Right lobe of liver (tissue), 6 donors: Measurements from ENCODE around the gene PCCA. TPM values are rescaled to one million over a fixed set of nuclear protein-coding genes. Genes with fewer than 3 reads are reported as not detected.
A peak's percentile ranks its signal among the peaks of the same experiment; 100 is the strongest.

ENCODE experiments used
- ATAC-seq, 4 donors: fragments of 200-7000 bp; cut with Tn5 transposase; one replicate each; pipeline ENCODE4 v1.9.1; 2020; ENCODE audit warnings: mild to moderate bottlenecking in 4 of 4, moderate library complexity in 4 of 4
- DNase-seq, 3 donors: peaks; one replicate each; pipeline ENCODE4 v3.0.0-alpha.2; 2020
- H3K27ac ChIP-seq, 3 donors: fragments of 200-600 bp; one replicate each; pipeline ENCODE4 v1.8.0; 2022
- H3K27me3 ChIP-seq, 2 donors: fragments of 200-600 bp; one replicate each; pipeline ENCODE4 v1.8.0; 2022
- H3K36me3 ChIP-seq, 4 donors: fragments of 200-600 bp; sonication (generic) in 1 of 4; one replicate each; pipeline versions ENCODE4 v1.5.1 to v1.8.0; 2017 to 2022; ENCODE audit warnings: control low read depth in 1 of 4
- H3K4me1 ChIP-seq, 4 donors: fragments of 200-600 bp; sonication (generic) in 1 of 4; one replicate each; pipeline versions ENCODE4 v1.5.1 to v1.8.0; 2017 to 2022; ENCODE audit warnings: control low read depth in 1 of 4
- H3K4me3 ChIP-seq, 3 donors: fragments of 200-600 bp; one replicate each; pipeline ENCODE4 v1.8.0; 2022
- H3K9me3 ChIP-seq, 4 donors: fragments of 200-600 bp; sonication (generic) in 1 of 4; one replicate each; pipeline versions ENCODE4 v1.5.1 to v1.8.0; 2017 to 2022; ENCODE audit warnings: control low read depth in 1 of 4
- CTCF ChIP-seq, 4 donors: fragments of 200-600 bp in 3 of 4; fragments of 450-650 bp in 1 of 4; IDR thresholded peaks; one replicate each; pipeline versions ENCODE4 v1.5.1 to v1.8.0; 2016 to 2022; ENCODE audit warnings: antibody characterized with exemption in 4 of 4, mild to moderate bottlenecking in 2 of 4
- POLR2A ChIP-seq: fragments of 450-650 bp; IDR thresholded peaks from one replicate; pipeline ENCODE4 v1.6.1; 2017; ENCODE audit warnings: antibody characterized with exemption, mild to moderate bottlenecking
- whole genome bisulfite sequencing: methylation state at CpG from one replicate; pipeline ENCODE4 v1.1.6; 2018; ENCODE audit warnings: low coverage, low lambda C conversion rate; ENCODE audit not compliant: insufficient coverage; ENCODE audit errors: missing lambda C conversion rate; 5-methylcytosine and 5-hydroxymethylcytosine counted together
- intact Hi-C, 2 donors: fragments of 100-400 bp; cut with DNase I; formaldehyde crosslinking; loops; one replicate each; pipeline versions ENCODE4 v1.11.2 to v1.14.1; 2022
- total RNA-seq, 6 experiments: library from RNA; depleted of rRNA in 2 of 6; stranded (reverse); fragments of >200 nt in 2 of 6; fragmentation: NEBNext Ultra II Directional in 3 of 6; extraction: Animal tissue kit (Norgen Biotek cat#: 25700) in 3 of 6; gene quantifications; one replicate each; pipeline versions ENCODE4 v1.1.0 to v1.2.4, GENCODE V29; 2016 to 2023
- donor health status: DM: no; HTN: yes; CAD: no.
- donor health status: DM: no; HTN: no; CAD: no.
- donor health status: DM: no; HTN: no; CAD: no.
- donor health status: DM: no; HTN: yes; CAD: no.
- donor health status: DM: no; HTN: yes; CAD: no.

PCCA gene
- total RNA-seq, 6 experiments from 2014 or later = 58.2 to 161 (median 85.2) TPM

- Histone ChIP-seq H3K27ac (peak overlapping the region in 1 of 3 donors; percentile 23), H3K9me3 (no peaks in the 10 kb centered on the region), H3K4me1 (peaks cover 0 to 50% (median 18%) of the 10 kb centered on the region in 4 donors), H3K4me3 (no peak overlapping the region), H3K36me3 (peaks cover 0 to 12% (median 6%) of the 10 kb centered on the region in 4 donors), H3K27me3 (no peaks in the 10 kb centered on the region)
- no peak for TF ChIP-seq POLR2A
- TF ChIP-seq CTCF (IDR thresholded peaks at IDR 0.05) = no peak
- DNase-seq (no peak), ATAC-seq (no peak)
- intact Hi-C loops = no loop called here
- 89% methylated on average over 8 of the region's 27 CpGs for WGBS
Measured at GRCh38 chr13:100526318-100527000, 437.6 kb downstream of the PCCA start.

DNA sequence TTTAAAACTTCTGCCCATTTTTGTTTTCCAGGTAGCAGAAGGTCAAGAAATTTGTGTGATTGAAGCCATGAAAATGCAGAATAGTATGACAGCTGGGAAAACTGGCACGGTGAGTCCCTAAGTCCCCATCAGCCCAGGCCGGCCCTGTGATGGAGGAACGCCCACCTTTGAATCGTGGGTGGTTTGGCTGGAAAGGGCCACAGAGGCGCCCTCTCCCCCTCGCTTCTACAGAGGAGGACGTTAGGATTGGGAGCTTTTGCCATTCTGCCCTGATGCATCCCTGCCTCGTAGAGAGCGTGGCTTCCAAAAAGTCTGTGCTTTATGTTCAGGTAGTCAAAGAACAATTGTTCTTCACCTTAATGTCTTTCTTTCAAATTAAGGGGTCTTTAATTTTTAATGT lies 438.8 kb downstream of the PCCA start:
- Histone ChIP-seq H3K27ac (no peak overlapping the region), H3K9me3 (no peaks in the 10 kb centered on the region), H3K27me3 (no peaks in the 10 kb centered on the region), H3K4me3 (no peak overlapping the region), H3K36me3 (peaks cover 0 to 12% (median 6%) of the 10 kb centered on the region in 4 donors), H3K4me1 (peaks cover 0 to 51% (median 20%) of the 10 kb centered on the region in 4 donors)
- no peak for TF ChIP-seq POLR2A
- no peak for TF ChIP-seq CTCF (IDR thresholded peaks at IDR 0.05)
- intact Hi-C loops = no loop called here
- 90% methylated on average over 7 of the region's 9 CpGs for WGBS
- DNase-seq = no peak
- no peak for ATAC-seq

DNA sequence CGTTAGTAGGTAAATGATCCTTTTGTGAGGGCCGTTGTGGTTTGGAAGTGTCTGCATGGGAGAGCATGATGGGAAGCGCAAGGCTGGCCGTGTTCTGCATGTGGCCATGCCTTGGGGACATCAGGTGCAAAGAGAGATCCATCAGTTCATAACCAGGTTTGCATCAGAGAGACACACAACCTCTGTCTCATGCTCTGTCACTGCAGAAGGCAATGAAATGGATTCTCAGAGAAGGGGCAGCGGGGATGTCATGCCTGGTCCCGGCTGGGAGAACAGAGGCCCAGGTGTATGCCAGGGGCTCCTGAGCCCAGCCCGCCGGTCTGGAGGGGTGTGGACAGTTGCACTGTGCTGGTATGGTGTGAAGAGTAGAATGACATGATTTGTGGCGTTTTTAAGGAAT lies 439.5 kb downstream of the PCCA start:
- ATAC-seq (no peak), DNase-seq (peak in 1 of 3 donors; percentile 36)
- H3K27me3 ChIP-seq = no peaks in the 10 kb centered on the region
- WGBS = 97% methylated on average over 8 of the region's 9 CpGs
- H3K4me1 ChIP-seq = peaks cover 0 to 51% (median 21%) of the 10 kb centered on the region in 4 donors
- no peak for TF ChIP-seq CTCF (IDR thresholded peaks at IDR 0.05)
- TF ChIP-seq POLR2A = no peak
- intact Hi-C loops = no loop called here
- H3K36me3 ChIP-seq = peaks cover 0 to 12% (median 6%) of the 10 kb centered on the region in 4 donors
- no peak overlapping the region for H3K27ac ChIP-seq
- no peaks in the 10 kb centered on the region for H3K9me3 ChIP-seq
- no peak overlapping the region for H3K4me3 ChIP-seq

DNA sequence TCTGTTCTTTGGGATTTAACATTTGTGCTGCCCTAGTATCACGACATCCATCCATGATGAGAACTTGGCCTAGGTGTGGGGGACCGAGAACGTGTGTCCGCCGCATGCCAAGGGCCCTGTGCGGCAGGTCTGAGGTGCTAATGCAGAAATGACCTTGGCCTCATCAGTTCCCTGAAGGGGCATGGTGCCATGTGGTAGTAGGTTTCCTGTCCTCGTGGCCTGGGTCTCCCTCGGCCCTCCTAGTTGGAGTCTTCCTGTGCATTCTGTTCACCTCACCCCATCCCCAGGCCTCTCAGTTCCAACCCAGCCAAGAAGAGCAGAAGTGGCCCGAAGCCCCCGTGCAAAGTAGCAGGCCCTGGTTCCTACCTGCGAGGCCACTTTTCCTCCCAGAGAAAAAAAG lies 439.9 kb downstream of the PCCA start:
- Histone ChIP-seq H3K27me3 (no peaks in the 10 kb centered on the region), H3K4me1 (peaks cover 0 to 47% (median 20%) of the 10 kb centered on the region in 4 donors), H3K36me3 (peaks cover 0 to 12% (median 6%) of the 10 kb centered on the region in 4 donors), H3K4me3 (no peak overlapping the region), H3K9me3 (no peaks in the 10 kb centered on the region), H3K27ac (no peak overlapping the region)
- WGBS = 97% methylated on average over 7 of the region's 11 CpGs
- no peak for ATAC-seq
- no peak for TF ChIP-seq CTCF (IDR thresholded peaks at IDR 0.05)
- no peak for TF ChIP-seq POLR2A
- peak in 1 of 3 donors; percentile 30 for DNase-seq
- intact Hi-C loops = no loop called here
